Neural progenitor cell (in vitro differentiated cells): Measurements from ENCODE around the gene HPSE2.

Source experiments
- CTCF ChIP-seq: fragments of 200-600 bp; sonication (generic); IDR thresholded peaks from 2 replicates; pipeline ENCODE4 v1.5.1; 2017; ENCODE audit warnings: antibody characterized with exemption, mild to moderate bottlenecking
- EZH2 ChIP-seq: fragments of 200-600 bp; sonication (generic); IDR thresholded peaks from 2 replicates; pipeline ENCODE4 v1.6.1; 2017; ENCODE audit warnings: antibody characterized with exemption, mild to moderate bottlenecking, moderate library complexity
- EZH2phosphoT487 ChIP-seq: fragments of 200-600 bp; sonication (generic); IDR thresholded peaks from 2 replicates; pipeline ENCODE4 v1.6.1; 2017; ENCODE audit warnings: antibody characterized with exemption

DNA sequence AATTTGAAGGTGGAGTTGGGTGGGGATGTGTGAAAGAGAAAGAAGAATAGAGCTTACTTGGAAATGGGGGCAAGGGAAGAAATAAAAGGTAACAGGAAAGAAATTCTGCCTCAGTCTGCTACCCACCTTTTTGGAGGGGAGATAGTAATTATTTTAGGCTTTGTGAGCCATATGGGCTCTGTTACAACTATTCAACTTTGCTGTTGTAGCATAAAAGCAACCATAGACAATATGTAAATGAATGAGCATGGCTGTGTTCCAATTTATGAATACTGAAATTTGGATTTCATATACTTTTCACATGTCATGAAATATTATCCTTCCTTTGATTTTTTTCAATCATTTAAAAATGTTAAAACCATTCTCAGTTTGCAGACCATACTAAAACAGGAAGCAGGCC lies 176.9 kb downstream of the HPSE2 start:
- TF ChIP-seq CTCF = no peak
- TF ChIP-seq EZH2 = no peak
- TF ChIP-seq EZH2phosphoT487 = no peak
